ENCODE data around the gene USO1. TPM values are rescaled to one million over a fixed set of nuclear protein-coding genes. Genes with fewer than 3 reads are reported as not detected.

USO1 gene
- total and polyA plus RNA-seq, 9 of the 15 experiments (the other 6 are each of a cell fraction or from before 2014, with no cell fraction given), result 19.3 to 97.8 (median 48.5) TPM

- TF ChIP-seq, protein P1, sequence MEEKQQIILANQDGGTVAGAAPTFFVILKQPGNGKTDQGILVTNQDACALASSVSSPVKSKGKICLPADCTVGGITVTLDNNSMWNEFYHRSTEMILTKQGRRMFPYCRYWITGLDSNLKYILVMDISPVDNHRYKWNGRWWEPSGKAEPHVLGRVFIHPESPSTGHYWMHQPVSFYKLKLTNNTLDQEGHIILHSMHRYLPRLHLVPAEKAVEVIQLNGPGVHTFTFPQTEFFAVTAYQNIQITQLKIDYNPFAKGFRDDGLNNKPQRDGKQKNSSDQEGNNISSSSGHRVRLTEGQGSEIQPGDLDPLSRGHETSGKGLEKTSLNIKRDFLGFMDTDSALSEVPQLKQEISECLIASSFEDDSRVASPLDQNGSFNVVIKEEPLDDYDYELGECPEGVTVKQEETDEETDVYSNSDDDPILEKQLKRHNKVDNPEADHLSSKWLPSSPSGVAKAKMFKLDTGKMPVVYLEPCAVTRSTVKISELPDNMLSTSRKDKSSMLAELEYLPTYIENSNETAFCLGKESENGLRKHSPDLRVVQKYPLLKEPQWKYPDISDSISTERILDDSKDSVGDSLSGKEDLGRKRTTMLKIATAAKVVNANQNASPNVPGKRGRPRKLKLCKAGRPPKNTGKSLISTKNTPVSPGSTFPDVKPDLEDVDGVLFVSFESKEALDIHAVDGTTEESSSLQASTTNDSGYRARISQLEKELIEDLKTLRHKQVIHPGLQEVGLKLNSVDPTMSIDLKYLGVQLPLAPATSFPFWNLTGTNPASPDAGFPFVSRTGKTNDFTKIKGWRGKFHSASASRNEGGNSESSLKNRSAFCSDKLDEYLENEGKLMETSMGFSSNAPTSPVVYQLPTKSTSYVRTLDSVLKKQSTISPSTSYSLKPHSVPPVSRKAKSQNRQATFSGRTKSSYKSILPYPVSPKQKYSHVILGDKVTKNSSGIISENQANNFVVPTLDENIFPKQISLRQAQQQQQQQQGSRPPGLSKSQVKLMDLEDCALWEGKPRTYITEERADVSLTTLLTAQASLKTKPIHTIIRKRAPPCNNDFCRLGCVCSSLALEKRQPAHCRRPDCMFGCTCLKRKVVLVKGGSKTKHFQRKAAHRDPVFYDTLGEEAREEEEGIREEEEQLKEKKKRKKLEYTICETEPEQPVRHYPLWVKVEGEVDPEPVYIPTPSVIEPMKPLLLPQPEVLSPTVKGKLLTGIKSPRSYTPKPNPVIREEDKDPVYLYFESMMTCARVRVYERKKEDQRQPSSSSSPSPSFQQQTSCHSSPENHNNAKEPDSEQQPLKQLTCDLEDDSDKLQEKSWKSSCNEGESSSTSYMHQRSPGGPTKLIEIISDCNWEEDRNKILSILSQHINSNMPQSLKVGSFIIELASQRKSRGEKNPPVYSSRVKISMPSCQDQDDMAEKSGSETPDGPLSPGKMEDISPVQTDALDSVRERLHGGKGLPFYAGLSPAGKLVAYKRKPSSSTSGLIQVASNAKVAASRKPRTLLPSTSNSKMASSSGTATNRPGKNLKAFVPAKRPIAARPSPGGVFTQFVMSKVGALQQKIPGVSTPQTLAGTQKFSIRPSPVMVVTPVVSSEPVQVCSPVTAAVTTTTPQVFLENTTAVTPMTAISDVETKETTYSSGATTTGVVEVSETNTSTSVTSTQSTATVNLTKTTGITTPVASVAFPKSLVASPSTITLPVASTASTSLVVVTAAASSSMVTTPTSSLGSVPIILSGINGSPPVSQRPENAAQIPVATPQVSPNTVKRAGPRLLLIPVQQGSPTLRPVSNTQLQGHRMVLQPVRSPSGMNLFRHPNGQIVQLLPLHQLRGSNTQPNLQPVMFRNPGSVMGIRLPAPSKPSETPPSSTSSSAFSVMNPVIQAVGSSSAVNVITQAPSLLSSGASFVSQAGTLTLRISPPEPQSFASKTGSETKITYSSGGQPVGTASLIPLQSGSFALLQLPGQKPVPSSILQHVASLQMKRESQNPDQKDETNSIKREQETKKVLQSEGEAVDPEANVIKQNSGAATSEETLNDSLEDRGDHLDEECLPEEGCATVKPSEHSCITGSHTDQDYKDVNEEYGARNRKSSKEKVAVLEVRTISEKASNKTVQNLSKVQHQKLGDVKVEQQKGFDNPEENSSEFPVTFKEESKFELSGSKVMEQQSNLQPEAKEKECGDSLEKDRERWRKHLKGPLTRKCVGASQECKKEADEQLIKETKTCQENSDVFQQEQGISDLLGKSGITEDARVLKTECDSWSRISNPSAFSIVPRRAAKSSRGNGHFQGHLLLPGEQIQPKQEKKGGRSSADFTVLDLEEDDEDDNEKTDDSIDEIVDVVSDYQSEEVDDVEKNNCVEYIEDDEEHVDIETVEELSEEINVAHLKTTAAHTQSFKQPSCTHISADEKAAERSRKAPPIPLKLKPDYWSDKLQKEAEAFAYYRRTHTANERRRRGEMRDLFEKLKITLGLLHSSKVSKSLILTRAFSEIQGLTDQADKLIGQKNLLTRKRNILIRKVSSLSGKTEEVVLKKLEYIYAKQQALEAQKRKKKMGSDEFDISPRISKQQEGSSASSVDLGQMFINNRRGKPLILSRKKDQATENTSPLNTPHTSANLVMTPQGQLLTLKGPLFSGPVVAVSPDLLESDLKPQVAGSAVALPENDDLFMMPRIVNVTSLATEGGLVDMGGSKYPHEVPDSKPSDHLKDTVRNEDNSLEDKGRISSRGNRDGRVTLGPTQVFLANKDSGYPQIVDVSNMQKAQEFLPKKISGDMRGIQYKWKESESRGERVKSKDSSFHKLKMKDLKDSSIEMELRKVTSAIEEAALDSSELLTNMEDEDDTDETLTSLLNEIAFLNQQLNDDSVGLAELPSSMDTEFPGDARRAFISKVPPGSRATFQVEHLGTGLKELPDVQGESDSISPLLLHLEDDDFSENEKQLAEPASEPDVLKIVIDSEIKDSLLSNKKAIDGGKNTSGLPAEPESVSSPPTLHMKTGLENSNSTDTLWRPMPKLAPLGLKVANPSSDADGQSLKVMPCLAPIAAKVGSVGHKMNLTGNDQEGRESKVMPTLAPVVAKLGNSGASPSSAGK (IDR thresholded peaks at IDR 0.05), result no peak
- TF ChIP-seq PHB (CRISPR knock-in tag; IDR thresholded peaks at IDR 0.05) (no peak), ZFPM2 (CRISPR knock-in tag; IDR thresholded peaks at IDR 0.05) (no peak), PCBP1 (IDR thresholded peaks at IDR 0.05; ENCODE audit: low read depth, low read length, poor library complexity, severe bottlenecking) (no peak), ZNF282 (CRISPR knock-in tag; IDR thresholded peaks at IDR 0.05) (no peak), SMARCC2 (IDR thresholded peaks at IDR 0.05; ENCODE audit: low read depth) (no peak), BRD4 (IDR thresholded peaks at IDR 0.05) (no peak), JUNB (CRISPR knock-in tag; conservative IDR thresholded peaks at IDR 0.05) (no peak), RBBP5 (IDR thresholded peaks at IDR 0.05; ENCODE audit: borderline replicate concordance, insufficient read depth, low read length, poor library complexity, severe bottlenecking) (no peak), NCOA2 (IDR thresholded peaks at IDR 0.05; ENCODE audit: partially characterized antibody in 2 of 2) (no peak), PURB (CRISPR knock-in tag; IDR thresholded peaks at IDR 0.05; ENCODE audit: low read depth) (no peak), MAFK (IDR thresholded peaks at IDR 0.05; ENCODE audit: low read length) (no peak), ILK (tag; IDR thresholded peaks at IDR 0.05; ENCODE audit: borderline replicate concordance, low read depth) (peak; percentile 80; the same call in 1 of the 2 replicates)
- TF ChIP-seq, protein P2, sequence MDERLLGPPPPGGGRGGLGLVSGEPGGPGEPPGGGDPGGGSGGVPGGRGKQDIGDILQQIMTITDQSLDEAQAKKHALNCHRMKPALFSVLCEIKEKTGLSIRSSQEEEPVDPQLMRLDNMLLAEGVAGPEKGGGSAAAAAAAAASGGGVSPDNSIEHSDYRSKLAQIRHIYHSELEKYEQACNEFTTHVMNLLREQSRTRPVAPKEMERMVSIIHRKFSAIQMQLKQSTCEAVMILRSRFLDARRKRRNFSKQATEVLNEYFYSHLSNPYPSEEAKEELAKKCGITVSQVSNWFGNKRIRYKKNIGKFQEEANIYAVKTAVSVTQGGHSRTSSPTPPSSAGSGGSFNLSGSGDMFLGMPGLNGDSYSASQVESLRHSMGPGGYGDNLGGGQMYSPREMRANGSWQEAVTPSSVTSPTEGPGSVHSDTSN (CRISPR knock-in tag; IDR thresholded peaks at IDR 0.05; ENCODE audit: low read depth), result no peak
- TF ChIP-seq, protein P2 (tag; conservative IDR thresholded peaks at IDR 0.05; ENCODE audit: low read depth), result no peak
Measured at GRCh38 chr4:75834095-75834771, 109.9 kb downstream of the USO1 start (continued).
